Subcutaneous adipose tissue (tissue), 4 donors: ENCODE data around the gene ODF2L. TPM values are rescaled to one million over a fixed set of nuclear protein-coding genes. Genes with fewer than 3 reads are reported as not detected.

Experiments
- total RNA-seq, 4 donors: library from RNA; depleted of rRNA; stranded (reverse); fragments of >200 nt; gene quantifications; one replicate each; pipeline ENCODE4 v1.1.0, GENCODE V29; 2016
- TF ChIP-seq, protein P1 (sequence below): fragments of 450-650 bp; IDR thresholded peaks from one replicate; pipeline ENCODE4 v1.5.1; 2016; ENCODE audit warnings: low read depth, mild to moderate bottlenecking, control low read depth, antibody characterized with exemption, moderate library complexity

ODF2L gene
- total RNA-seq, 4 donors from 2014 or later: 42.7 to 140 (median 71.8) TPM

DNA sequence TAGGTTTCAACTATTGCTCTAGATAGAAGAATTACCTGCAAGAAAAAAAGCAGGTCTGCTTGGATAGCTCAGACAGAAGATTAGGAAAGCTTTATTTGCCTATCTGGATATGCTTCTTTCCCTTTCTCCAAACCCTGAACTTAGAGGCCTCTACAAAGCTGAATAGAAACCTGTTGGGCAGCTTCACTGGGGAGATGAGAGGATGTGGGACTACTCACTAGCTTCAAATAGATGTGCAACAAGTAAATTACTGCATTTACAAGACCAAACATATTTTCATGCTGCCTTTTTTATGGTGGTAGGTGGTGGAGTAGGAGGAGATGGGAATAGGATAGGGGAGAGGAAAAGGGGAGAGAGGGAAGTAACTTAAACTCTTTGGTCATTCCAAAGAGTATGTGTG lies 34.3 kb upstream of the ODF2L start:
- TF ChIP-seq, protein P1, sequence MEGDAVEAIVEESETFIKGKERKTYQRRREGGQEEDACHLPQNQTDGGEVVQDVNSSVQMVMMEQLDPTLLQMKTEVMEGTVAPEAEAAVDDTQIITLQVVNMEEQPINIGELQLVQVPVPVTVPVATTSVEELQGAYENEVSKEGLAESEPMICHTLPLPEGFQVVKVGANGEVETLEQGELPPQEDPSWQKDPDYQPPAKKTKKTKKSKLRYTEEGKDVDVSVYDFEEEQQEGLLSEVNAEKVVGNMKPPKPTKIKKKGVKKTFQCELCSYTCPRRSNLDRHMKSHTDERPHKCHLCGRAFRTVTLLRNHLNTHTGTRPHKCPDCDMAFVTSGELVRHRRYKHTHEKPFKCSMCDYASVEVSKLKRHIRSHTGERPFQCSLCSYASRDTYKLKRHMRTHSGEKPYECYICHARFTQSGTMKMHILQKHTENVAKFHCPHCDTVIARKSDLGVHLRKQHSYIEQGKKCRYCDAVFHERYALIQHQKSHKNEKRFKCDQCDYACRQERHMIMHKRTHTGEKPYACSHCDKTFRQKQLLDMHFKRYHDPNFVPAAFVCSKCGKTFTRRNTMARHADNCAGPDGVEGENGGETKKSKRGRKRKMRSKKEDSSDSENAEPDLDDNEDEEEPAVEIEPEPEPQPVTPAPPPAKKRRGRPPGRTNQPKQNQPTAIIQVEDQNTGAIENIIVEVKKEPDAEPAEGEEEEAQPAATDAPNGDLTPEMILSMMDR: no peak

DNA sequence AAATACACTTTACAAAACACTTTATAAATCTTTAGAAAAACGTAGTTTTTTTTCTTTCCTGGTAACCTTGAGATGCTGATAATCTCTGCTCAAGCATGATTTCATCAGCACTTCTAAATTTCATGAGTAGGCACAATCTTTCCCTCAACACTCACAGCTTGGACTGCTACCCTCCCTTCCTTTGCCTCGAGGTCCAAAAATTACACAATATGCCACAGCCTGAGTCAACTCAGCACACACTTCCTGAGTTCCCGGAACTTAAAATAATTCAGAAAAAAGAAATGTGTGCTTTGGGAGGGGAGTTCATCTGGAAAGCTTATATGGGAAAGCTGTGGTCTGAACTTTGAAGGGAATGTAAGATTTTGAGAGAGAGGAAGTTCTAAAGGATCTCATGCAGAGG lies 33.7 kb upstream of the ODF2L start:
- TF ChIP-seq, protein P1: no peak

DNA sequence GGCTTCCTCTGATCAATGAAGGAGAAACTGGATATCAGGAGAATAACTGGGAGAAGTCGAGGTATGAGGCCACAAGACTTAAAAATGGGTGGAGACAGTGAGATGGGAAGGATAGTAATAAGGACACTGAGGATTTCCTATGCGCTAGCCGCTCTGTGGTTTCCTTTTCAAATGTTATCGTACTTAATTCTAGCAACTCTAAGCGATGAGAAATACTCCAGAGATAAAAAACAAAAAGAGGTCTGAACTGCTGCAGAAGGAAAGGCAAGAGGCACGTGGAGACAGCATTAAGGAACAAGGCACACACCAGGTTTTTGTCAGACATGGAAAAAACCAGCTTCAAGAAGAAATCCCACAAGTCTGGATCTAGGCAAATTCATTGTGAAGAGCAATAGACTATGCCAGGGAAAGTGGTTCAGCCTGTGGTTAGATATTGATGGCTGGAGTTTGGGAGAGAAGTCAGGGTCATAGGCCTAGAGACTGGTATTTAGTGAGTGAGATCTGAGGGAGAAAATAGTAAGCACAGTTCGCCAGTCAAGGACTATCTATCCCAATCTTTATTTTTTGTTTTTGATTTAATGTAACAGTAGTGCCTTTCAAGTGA lies 33.1 kb upstream of the ODF2L start:
- TF ChIP-seq, protein P1: no peak

DNA sequence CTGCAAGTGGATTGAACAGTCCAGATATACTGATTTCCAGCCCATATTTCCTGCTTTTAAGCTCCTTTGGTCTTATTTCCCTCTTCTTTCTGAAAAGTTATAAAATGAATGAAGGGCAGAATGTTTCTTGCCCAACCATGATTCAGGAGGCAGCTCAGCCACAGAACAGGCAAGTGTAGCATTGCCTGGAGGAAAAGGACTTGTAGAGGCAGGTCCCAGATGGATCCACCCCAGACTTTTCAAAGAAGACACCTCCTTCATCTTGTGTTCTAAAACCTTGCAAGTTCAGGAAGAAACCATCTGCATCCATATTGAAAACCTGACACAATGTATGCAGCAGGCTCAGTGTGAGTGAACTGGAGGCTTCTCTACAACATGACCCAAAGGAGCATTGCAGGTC lies 27.8 kb upstream of the ODF2L start, which contains the start of gene CLCA2:
Gene CLCA2, plus strand, starts transcription at position 299 of the 400 bp plus-strand sequence. Its CDS starts 77 bp downstream, at position 376.
- TF ChIP-seq, protein P1: no peak

DNA sequence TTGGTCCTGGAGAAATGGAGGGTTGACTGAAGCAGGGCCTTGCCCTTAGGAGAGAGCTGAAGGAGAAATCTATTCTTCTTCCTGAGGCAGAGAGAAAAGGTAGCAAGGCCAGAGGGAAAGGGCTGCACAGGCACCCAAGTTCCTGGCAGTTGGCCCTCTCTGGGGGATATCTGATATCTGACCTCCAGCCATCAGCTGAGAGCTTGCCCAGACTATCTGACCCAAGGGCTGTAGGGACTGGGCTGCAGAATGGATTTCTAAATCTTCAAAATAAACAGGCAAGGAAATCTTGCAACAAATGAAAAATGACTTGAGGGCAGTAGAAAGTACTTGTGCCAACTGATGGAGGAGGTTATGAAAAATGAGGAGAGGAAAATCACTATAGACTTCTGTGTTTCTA lies 27.4 kb upstream of the ODF2L start:
- TF ChIP-seq, protein P1: no peak

DNA sequence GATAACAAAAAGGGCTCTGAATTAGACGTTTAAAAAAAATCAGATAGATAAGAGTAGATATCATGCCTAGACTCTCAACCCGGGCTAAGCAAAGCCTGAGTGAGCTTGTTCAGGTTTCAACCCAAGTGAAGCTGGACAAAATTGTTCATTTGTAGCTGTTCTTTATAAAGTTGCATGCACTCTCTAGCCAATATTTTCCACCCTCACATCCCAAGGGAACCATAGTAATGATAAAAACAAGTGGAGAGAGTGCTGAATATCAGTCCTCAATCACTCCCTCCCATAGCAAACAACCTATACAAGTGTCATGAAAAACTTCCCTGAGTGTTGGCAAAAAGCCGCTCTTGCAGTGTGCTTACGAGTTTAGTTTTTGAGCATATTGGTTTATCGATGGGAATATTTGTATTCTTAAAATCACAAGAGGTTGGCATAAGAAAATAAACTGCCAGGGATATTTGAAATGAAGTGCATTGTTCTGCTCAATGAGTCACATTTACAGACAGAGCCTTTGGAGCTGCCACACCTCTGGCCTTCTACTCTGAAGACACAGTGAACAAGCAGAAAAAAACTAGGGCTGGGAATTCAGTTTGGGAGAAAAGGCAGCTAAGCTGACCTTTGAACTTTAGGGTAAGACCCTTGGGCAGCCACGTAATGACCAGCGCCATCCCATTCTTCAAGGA lies 25.6 kb upstream of the ODF2L start:
- TF ChIP-seq, protein P1: no peak

DNA sequence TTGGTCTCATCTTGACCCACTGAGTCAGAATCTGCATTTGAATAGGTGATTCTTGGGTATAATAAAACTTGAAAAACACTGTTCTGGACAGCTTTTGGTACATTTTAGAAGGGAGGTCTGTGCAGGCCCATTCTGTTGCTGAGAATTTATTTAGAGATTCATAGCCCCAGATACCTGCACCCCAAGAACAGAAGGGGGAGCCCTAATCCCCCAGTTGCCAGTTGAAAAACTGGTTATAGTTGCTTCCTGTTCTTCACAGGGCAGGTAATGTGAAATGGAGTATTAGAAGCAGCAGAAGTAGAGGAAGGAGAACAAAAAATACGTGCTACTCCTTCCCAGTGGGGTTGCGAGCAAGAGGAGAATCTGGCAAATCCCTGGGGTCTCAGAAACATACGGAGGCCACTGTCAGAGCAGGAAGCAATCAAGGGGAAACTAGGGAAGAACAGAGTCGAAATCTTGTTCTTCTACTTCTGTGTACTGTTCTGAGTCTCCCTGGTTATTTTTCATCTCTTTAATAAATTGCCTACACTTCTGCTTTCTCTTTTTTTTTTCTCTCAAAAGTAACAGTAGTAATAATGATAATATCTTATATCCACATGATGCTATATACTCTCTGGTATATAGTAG lies 23.3 kb upstream of the ODF2L start:
- TF ChIP-seq, protein P1: no peak
